Spleen (tissue), 7 donors: ENCODE measurements around the gene DZANK1.

Source experiments
- POLR2AphosphoS5 ChIP-seq, 3 donors: sonication (generic); formaldehyde crosslinking; IDR thresholded peaks; one replicate each; pipeline ENCODE4 v1.5.1; 2017; ENCODE audit warnings: antibody characterized with exemption in 3 of 3
- TF ChIP-seq, protein P1 (sequence below), 11 experiments: fragments of 200-600 bp in 7 of 11; fragments of 450-650 bp in 4 of 11; sonication (generic) in 4 of 11; IDR thresholded peaks in 8 of 11; conservative IDR thresholded peaks in 3 of 11; 1 replicate in 7 of 11; 2 replicates in 4 of 11; pipeline versions ENCODE4 v1.4.0 to v1.8.0; 2016 to 2021; ENCODE audit warnings: antibody characterized with exemption in 11 of 11, inconsistent platforms in 4 of 11, mild to moderate bottlenecking in 1 of 11
- donor health status: DM: no; HTN: no; CAD: no; lungs with moderate emphysema.
- donor health status: DM: no; HTN: no; CAD: no.
- donor health status: DM: no; HTN: no; CAD: no.

DNA sequence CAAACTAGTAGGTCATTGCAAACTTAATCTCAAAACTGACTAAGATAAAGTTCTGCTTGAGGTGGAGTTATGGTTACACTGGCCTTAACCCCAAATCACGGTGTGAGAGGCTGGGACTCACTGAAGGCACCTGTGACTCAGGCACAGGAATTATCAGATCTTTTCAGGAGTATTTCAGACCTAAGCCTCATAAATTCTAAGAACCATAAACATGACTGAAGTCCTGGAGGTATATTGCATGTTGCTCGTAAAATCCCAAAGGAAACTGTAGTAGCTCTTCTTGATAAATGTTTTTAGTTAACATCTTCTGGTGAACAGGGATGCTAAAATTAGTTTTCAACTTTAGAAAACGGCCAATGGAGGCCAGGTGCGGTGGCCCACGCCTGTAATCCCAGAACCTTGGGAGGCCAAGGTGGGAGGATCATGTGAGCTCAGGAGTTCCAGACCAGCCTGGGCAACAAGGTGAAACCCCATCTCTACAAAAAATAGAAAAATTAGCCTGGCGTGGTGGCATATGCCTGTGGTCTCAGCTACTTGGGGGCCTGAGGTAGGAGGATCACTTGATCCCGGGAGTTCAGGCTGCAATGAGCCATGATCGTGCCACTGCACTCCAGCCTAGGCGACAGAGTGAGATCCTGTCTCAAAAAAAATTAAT lies 36.5 kb downstream of the DZANK1 start:
- TF ChIP-seq, protein P1, sequence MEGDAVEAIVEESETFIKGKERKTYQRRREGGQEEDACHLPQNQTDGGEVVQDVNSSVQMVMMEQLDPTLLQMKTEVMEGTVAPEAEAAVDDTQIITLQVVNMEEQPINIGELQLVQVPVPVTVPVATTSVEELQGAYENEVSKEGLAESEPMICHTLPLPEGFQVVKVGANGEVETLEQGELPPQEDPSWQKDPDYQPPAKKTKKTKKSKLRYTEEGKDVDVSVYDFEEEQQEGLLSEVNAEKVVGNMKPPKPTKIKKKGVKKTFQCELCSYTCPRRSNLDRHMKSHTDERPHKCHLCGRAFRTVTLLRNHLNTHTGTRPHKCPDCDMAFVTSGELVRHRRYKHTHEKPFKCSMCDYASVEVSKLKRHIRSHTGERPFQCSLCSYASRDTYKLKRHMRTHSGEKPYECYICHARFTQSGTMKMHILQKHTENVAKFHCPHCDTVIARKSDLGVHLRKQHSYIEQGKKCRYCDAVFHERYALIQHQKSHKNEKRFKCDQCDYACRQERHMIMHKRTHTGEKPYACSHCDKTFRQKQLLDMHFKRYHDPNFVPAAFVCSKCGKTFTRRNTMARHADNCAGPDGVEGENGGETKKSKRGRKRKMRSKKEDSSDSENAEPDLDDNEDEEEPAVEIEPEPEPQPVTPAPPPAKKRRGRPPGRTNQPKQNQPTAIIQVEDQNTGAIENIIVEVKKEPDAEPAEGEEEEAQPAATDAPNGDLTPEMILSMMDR (IDR thresholded peaks at IDR 0.05 in 8 of 11, conservative IDR thresholded peaks at IDR 0.05 in 3 of 11): no peak
- no peak for TF ChIP-seq POLR2AphosphoS5 (IDR thresholded peaks at IDR 0.05)
